Activated B cell treated with CpG ODN at 0.5 μM for 24 hours (primary cell): ENCODE data around the gene MAD1L1. TPM values are rescaled to one million over a fixed set of nuclear protein-coding genes. Genes with fewer than 3 reads are reported as not detected.

ENCODE experiments used
- ATAC-seq: fragments of 200-7000 bp; cut with Tn5 transposase; one replicate; pipeline ENCODE4 v1.10.0; 2021; ENCODE audit warnings: low read depth, mild to moderate bottlenecking, moderate library complexity
- CTCF ChIA-PET: fragments of 350-600 bp; sonication (Branson Sonifier 250); formaldehyde crosslinking; loops from one replicate; lab custom pipeline; 2021; ENCODE audit warnings: antibody characterized with exemption; lab: Charles Lee
- POLR2A ChIA-PET: fragments of 350-600 bp; sonication (Branson Sonifier 250); formaldehyde crosslinking; loops from one replicate; lab custom pipeline; 2021; ENCODE audit warnings: antibody characterized with exemption; lab: Charles Lee
- DNase-seq: peaks from one replicate; pipeline ENCODE4 v3.0.0; 2022
- H3K27ac Mint-ChIP-seq: one replicate; pipeline ENCODE4 v1.8.0; 2020; ENCODE audit warnings: mixed read lengths
- H3K27me3 Mint-ChIP-seq: one replicate; pipeline ENCODE4 v1.8.0; 2021; ENCODE audit warnings: mixed read lengths
- H3K36me3 Mint-ChIP-seq: one replicate; pipeline ENCODE4 v1.8.0; 2021; ENCODE audit warnings: low read depth, mixed read lengths
- H3K4me1 Mint-ChIP-seq: one replicate; pipeline ENCODE4 v1.8.0; 2021; ENCODE audit warnings: mixed read lengths
- H3K4me3 Mint-ChIP-seq: one replicate; pipeline ENCODE4 v1.8.0; 2020; ENCODE audit warnings: mild to moderate bottlenecking, mixed read lengths
- H3K9me3 Mint-ChIP-seq: one replicate; pipeline ENCODE4 v1.8.0; 2020; ENCODE audit warnings: mixed read lengths
- intact Hi-C: fragments of 100-400 bp; cut with micrococcal nuclease; formaldehyde crosslinking; loops from one replicate; pipeline ENCODE4 v1.15.1; 2024
- total RNA-seq: library from RNA; stranded (reverse); gene quantifications from 2 replicates; pipeline ENCODE4 v1.2.3, GENCODE V29; 2022
- TF ChIP-seq, protein P1 (sequence below): fragments of 200-600 bp; IDR thresholded peaks from one replicate; pipeline ENCODE4 v1.8.0; 2022; ENCODE audit warnings: antibody characterized with exemption, mild to moderate bottlenecking

Gene MAD1L1
- total RNA-seq, 1 donor from 2014 or later, result 54.6 TPM

- DNase-seq (no peak), ATAC-seq (no peak)
- Mint-ChIP-seq H3K36me3 (peaks cover 55% of the 10 kb centered on the region), H3K4me3 (no peak overlapping the region), H3K9me3 (no peaks in the 10 kb centered on the region), H3K27me3 (no peaks in the 10 kb centered on the region), H3K4me1 (peaks cover 35% of the 10 kb centered on the region), H3K27ac (no peak overlapping the region)
- intact Hi-C loops, result no loop called here
- TF ChIP-seq, protein P1, sequence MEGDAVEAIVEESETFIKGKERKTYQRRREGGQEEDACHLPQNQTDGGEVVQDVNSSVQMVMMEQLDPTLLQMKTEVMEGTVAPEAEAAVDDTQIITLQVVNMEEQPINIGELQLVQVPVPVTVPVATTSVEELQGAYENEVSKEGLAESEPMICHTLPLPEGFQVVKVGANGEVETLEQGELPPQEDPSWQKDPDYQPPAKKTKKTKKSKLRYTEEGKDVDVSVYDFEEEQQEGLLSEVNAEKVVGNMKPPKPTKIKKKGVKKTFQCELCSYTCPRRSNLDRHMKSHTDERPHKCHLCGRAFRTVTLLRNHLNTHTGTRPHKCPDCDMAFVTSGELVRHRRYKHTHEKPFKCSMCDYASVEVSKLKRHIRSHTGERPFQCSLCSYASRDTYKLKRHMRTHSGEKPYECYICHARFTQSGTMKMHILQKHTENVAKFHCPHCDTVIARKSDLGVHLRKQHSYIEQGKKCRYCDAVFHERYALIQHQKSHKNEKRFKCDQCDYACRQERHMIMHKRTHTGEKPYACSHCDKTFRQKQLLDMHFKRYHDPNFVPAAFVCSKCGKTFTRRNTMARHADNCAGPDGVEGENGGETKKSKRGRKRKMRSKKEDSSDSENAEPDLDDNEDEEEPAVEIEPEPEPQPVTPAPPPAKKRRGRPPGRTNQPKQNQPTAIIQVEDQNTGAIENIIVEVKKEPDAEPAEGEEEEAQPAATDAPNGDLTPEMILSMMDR, result no peak
- POLR2A ChIA-PET, result interaction anchor here (1.0 kb wide), 1 partner anchor 8 kb away, joined by 3 read pairs; no protein-coding TSS in a partner anchor
- CTCF ChIA-PET, result no interaction called here
These were observed 20.3 kb upstream of the MAD1L1 start for GRCh38 chr7:2253021-2253420.

- peaks cover 38% of the 10 kb centered on the region for H3K4me1 Mint-ChIP-seq
- no peaks in the 10 kb centered on the region for H3K9me3 Mint-ChIP-seq
- no peak for DNase-seq
- CTCF ChIA-PET, result no interaction called here
- H3K27me3 Mint-ChIP-seq, result no peaks in the 10 kb centered on the region
- ATAC-seq, result peak; percentile 18
- peak overlapping the region; percentile 20 for H3K27ac Mint-ChIP-seq
- intact Hi-C loops, result no loop called here
- peaks cover 49% of the 10 kb centered on the region for H3K36me3 Mint-ChIP-seq
- POLR2A ChIA-PET, result interaction anchor here (0.5 to 1.4 kb wide), 4 partner anchors 7 to 102 kb away, joined by 3 to 6 read pairs (median 3); partner anchors contain the start of gene EIF3B
- TF ChIP-seq, protein P1, result no peak
- no peak overlapping the region for H3K4me3 Mint-ChIP-seq
These were observed 19.4 kb upstream of the MAD1L1 start for GRCh38 chr7:2251841-2252771.

GRCh38 chr7:2251381-2251780 lies 18.6 kb upstream of the MAD1L1 start:
- ChIA-PET CTCF (no interaction called here), POLR2A (interaction anchor here (0.5 to 1.4 kb wide), 4 partner anchors 9 to 103 kb away, joined by 3 to 9 read pairs (median 4); partner anchors contain the start of genes EIF3B, MRM2 and NUDT1)
- TF ChIP-seq, protein P1, result no peak
- H3K27ac Mint-ChIP-seq, result no peak overlapping the region
- no peak overlapping the region for H3K4me3 Mint-ChIP-seq
- H3K27me3 Mint-ChIP-seq, result no peaks in the 10 kb centered on the region
- H3K9me3 Mint-ChIP-seq, result no peaks in the 10 kb centered on the region
- intact Hi-C loops, result no loop called here
- H3K4me1 Mint-ChIP-seq, result peaks cover 42% of the 10 kb centered on the region
- peaks cover 45% of the 10 kb centered on the region for H3K36me3 Mint-ChIP-seq
- DNase-seq (no peak), ATAC-seq (no peak)

- no peak overlapping the region for H3K4me3 Mint-ChIP-seq
- H3K27ac Mint-ChIP-seq, result peak overlapping the region; percentile 30
- no peak for ATAC-seq
- H3K4me1 Mint-ChIP-seq, result peaks cover 48% of the 10 kb centered on the region
- ChIA-PET POLR2A (interaction anchor here (0.6 to 1.9 kb wide), 7 partner anchors 12 to 98 kb away, joined by 3 to 9 read pairs (median 3); no protein-coding TSS in a partner anchor), CTCF (interaction anchor here (1.5 to 2.9 kb wide), 3 partner anchors 9 to 98 kb away, joined by 3 to 16 read pairs (median 6); no protein-coding TSS in a partner anchor)
- intact Hi-C loops, result loop anchor here (1.0 kb wide), 1 partner anchor 9 kb away; no protein-coding TSS in a partner anchor
- no peaks in the 10 kb centered on the region for H3K27me3 Mint-ChIP-seq
- TF ChIP-seq, protein P1, result no peak
- no peaks in the 10 kb centered on the region for H3K9me3 Mint-ChIP-seq
- no peak for DNase-seq
- H3K36me3 Mint-ChIP-seq, result peaks cover 35% of the 10 kb centered on the region
These were observed 17.1 kb upstream of the MAD1L1 start for GRCh38 chr7:2249744-2250323.
